ENCODE results near the gene LAMA2.

LAMA2 gene

GRCh38 chr6:128882991-128883611, at the start of gene LAMA2:
Gene LAMA2 (plus strand): TSS chr6:128883138. CDS start chr6:128883246, 108 bp downstream.
- peak; percentile 73 for DNase-seq

GRCh38 chr6:128836761-128837160, 46.2 kb upstream of the LAMA2 start:
- DNase-seq, result no peak

GRCh38 chr6:128841518-128841917, 41.4 kb upstream of the LAMA2 start:
- DNase-seq, result no peak

- DNase-seq, result no peak
Measured at GRCh38 chr6:128844598-128844997, 38.3 kb upstream of the LAMA2 start.

GRCh38 chr6:128847431-128848210, 35.3 kb upstream of the LAMA2 start:
- no peak for DNase-seq

GRCh38 chr6:128848212-128848935, 34.6 kb upstream of the LAMA2 start:
- no peak for DNase-seq

- DNase-seq, result no peak
Measured at GRCh38 chr6:128855581-128856085, 27.3 kb upstream of the LAMA2 start.

GRCh38 chr6:128857806-128858205, 25.1 kb upstream of the LAMA2 start:
- no peak for DNase-seq

GRCh38 chr6:128860782-128861181, 22.2 kb upstream of the LAMA2 start:
- no peak for DNase-seq

- DNase-seq, result no peak
Measured at GRCh38 chr6:128863983-128864382, 19.0 kb upstream of the LAMA2 start.

- DNase-seq, result no peak
Measured at GRCh38 chr6:128870746-128871145, 12.2 kb upstream of the LAMA2 start.

GRCh38 chr6:128874863-128875262, 8.1 kb upstream of the LAMA2 start:
- DNase-seq, result no peak

- no peak for DNase-seq
Measured at GRCh38 chr6:128882560-128882959, 378 bp upstream of the LAMA2 start.

GRCh38 chr6:128883906-128884305, 968 bp downstream of the LAMA2 start:
- no peak for DNase-seq

GRCh38 chr6:128885381-128885780, 2.4 kb downstream of the LAMA2 start:
- no peak for DNase-seq

GRCh38 chr6:128886706-128887105, 3.8 kb downstream of the LAMA2 start:
- DNase-seq, result no peak

GRCh38 chr6:128888444-128889175, 5.7 kb downstream of the LAMA2 start:
- no peak for DNase-seq

- DNase-seq, result no peak
Measured at GRCh38 chr6:128889870-128890269, 6.9 kb downstream of the LAMA2 start.

GRCh38 chr6:128892079-128892478, 9.1 kb downstream of the LAMA2 start:
- DNase-seq, result no peak

- peak; percentile 68 for DNase-seq
Measured at GRCh38 chr6:128899341-128900050, 16.6 kb downstream of the LAMA2 start.

GRCh38 chr6:128903715-128904114, 20.8 kb downstream of the LAMA2 start:
- no peak for DNase-seq

GRCh38 chr6:128914051-128914450, 31.1 kb downstream of the LAMA2 start:
- DNase-seq, result no peak

Measured in fibroblast of skin of right biceps (primary cell).